ENCODE measurements around the gene ADAMTS19. TPM values are rescaled to one million over a fixed set of nuclear protein-coding genes. Genes with fewer than 3 reads are reported as not detected.

ADAMTS19 gene
- total and polyA plus RNA-seq, 2 of the 8 experiments (the other 6 are each of a cell fraction or from before 2014, with no cell fraction given), result 17.3 to 28.8 TPM

- H3K79me1 ChIP-seq (ENCODE audit: low read depth, low read length), result no peaks in the 10 kb centered on the region
- no peak overlapping the region for H3K9ac ChIP-seq (replicated peaks in 1 of 4; ENCODE audit: extremely low read depth in 1 of 4, low read depth in 3 of 4, low read length in 3 of 4)
- no peak overlapping the region for H3K56ac ChIP-seq (replicated peaks; ENCODE audit: insufficient read length, low read depth, low read length)
- ChIA-PET CTCF (ENCODE audit: partially characterized antibody) (interaction anchor here (1.3 kb wide), 1 partner anchor 10 kb away, joined by 3 read pairs; no protein-coding TSS in a partner anchor), POLR2A (ENCODE audit: partially characterized antibody) (no interaction called here)
- H2BK15ac ChIP-seq (ENCODE audit: low read length), result no peak overlapping the region
- H3K18ac ChIP-seq (ENCODE audit: extremely low read depth, low read length), result no peak overlapping the region
- FAIRE-seq (no peak), DNase-seq (ENCODE audit: low read depth in 1 of 2, low spot score in 2 of 2) (no peak)
- no peak overlapping the region for H2AK5ac ChIP-seq (ENCODE audit: low read depth, low read length)
- no peaks in the 10 kb centered on the region for H3K4me1 ChIP-seq (replicated peaks in 1 of 4; ENCODE audit: control insufficient read depth in 3 of 4, insufficient read depth in 4 of 4, low read length in 3 of 4)
- no peak overlapping the region for H4K8ac ChIP-seq (ENCODE audit: extremely low read depth, insufficient read depth, low read length)
- H3K27me3 ChIP-seq (replicated peaks in 1 of 4; ENCODE audit: control insufficient read depth in 3 of 4, extremely low read depth in 1 of 4, insufficient read depth in 3 of 4, low read length in 3 of 4), result no peaks in the 10 kb centered on the region
- TF ChIP-seq TCF12 (IDR thresholded peaks at IDR 0.05; ENCODE audit: low read depth, low read length) (no peak), GABPA (IDR thresholded peaks at IDR 0.05; ENCODE audit: borderline replicate concordance, insufficient read depth, low read length) (no peak), CTBP2 (IDR thresholded peaks at IDR 0.05; ENCODE audit: borderline replicate concordance, insufficient read depth, insufficient read length, low read length) (no peak), GTF2F1 (IDR thresholded peaks at IDR 0.05; ENCODE audit: borderline replicate concordance, low read depth, low read length) (no peak), EZH2 (IDR thresholded peaks at IDR 0.05; ENCODE audit: low read depth, low read length, severe bottlenecking) (no peak), MAX (IDR thresholded peaks at IDR 0.05) (no peak), HDAC6 (IDR thresholded peaks at IDR 0.05; ENCODE audit: low read depth, low read length) (no peak), USF2 (IDR thresholded peaks at IDR 0.05; ENCODE audit: low read length) (no peak), NANOG (IDR thresholded peaks at IDR 0.05; ENCODE audit: insufficient read depth, low read depth, low read length, poor library complexity, severe bottlenecking) (no peak), RFX5 (IDR thresholded peaks at IDR 0.05; ENCODE audit: borderline replicate concordance, low read depth, low read length) (no peak), JUND (IDR thresholded peaks at IDR 0.05; ENCODE audit: low read length) (no peak)
- H2BK20ac ChIP-seq (ENCODE audit: low read length), result no peak overlapping the region
- no peak overlapping the region for H2BK5ac ChIP-seq (ENCODE audit: low read depth, low read length)
- no peak overlapping the region for H3K4ac ChIP-seq (replicated peaks; ENCODE audit: insufficient read length, low read depth, low read length)
- no peaks in the 10 kb centered on the region; the same call in 1 of the 2 replicates for H3K23me2 ChIP-seq (ENCODE audit: low read depth, low read length)
- no peak overlapping the region for H2BK12ac ChIP-seq (ENCODE audit: low read depth, low read length)
- H2AFZ ChIP-seq (ENCODE audit: low read length), result no peak overlapping the region
- H3K14ac ChIP-seq (ENCODE audit: insufficient read length), result no peak overlapping the region
- H3K27ac ChIP-seq (ENCODE audit: low read depth, low read length), result no peak overlapping the region
- H3K79me2 ChIP-seq (ENCODE audit: control insufficient read depth in 1 of 2, insufficient read depth in 2 of 2, low read length in 2 of 2), result peaks cover 0 to 16% of the 10 kb centered on the region in 2 experiments; a peak in 2 of 4 replicates
- H4K5ac ChIP-seq (ENCODE audit: insufficient read length, low read depth, low read length), result no peak overlapping the region
- no peaks in the 10 kb centered on the region for H3K9me3 ChIP-seq (ENCODE audit: insufficient read depth in 2 of 2, low read depth in 1 of 2, low read length in 1 of 2)
- no peak overlapping the region for H3K23ac ChIP-seq (ENCODE audit: insufficient read length)
- no peaks in the 10 kb centered on the region for H4K20me1 ChIP-seq (replicated peaks in 1 of 2; ENCODE audit: control insufficient read depth in 1 of 2, insufficient read depth in 2 of 2, low read length in 2 of 2)
- peaks cover 0 to 7% (median 1%) of the 10 kb centered on the region in 4 experiments; a peak in 2 of 8 replicates for H3K36me3 ChIP-seq (ENCODE audit: control insufficient read depth in 2 of 4, insufficient read depth in 4 of 4, low read length in 3 of 4)
- H4K91ac ChIP-seq (replicated peaks; ENCODE audit: insufficient read length, low read length), result no peak overlapping the region
- H2BK120ac ChIP-seq (replicated peaks; ENCODE audit: low read depth, low read length), result no peak overlapping the region
- no peak overlapping the region for H3K4me3 ChIP-seq (ENCODE audit: extremely low read depth in 1 of 4, insufficient read depth in 2 of 4, low read depth in 3 of 4, low read length in 4 of 4)
- no peak overlapping the region for H3K4me2 ChIP-seq (ENCODE audit: insufficient read depth in 1 of 2, low read depth in 2 of 2, low read length in 2 of 2)
Measured at GRCh38 chr5:129511291-129511690, 51.2 kb downstream of the ADAMTS19 start.
